Thoracic aorta (tissue), 2 donors: Measurements from ENCODE around the gene NFE2. TPM values are rescaled to one million over a fixed set of nuclear protein-coding genes. Genes with fewer than 3 reads are reported as not detected.
A peak's percentile ranks its signal among the peaks of the same experiment; 100 is the strongest.
"Not testable (repeated sequence)": the region's sequence is repeated elsewhere in the genome, so short reads cannot be mapped to it uniquely, and the experiment has no call there.

Experiments
- ATAC-seq: fragments of 150-250 bp; one replicate; pipeline ENCODE4 v1.8.0; 2017; ENCODE audit warnings: low read depth; ENCODE audit not compliant: insufficient number of reproducible peaks, low FRiP score
- DNase-seq: peaks from one replicate; pipeline ENCODE4 v3.0.0-alpha.2; 2020; ENCODE audit warnings: low spot score
- H3K27ac ChIP-seq, 2 donors: fragments of 200-600 bp; sonication (generic); 1 replicate in 1 of 2; 2 replicates in 1 of 2; pipeline ENCODE4 v1.5.1; 2016; ENCODE audit warnings: mild to moderate bottlenecking in 2 of 2, moderate library complexity in 2 of 2
- H3K27me3 ChIP-seq: fragments of 200-600 bp; sonication (generic); replicated peaks from 2 replicates; pipeline ENCODE4 v1.6.0; 2016; ENCODE audit warnings: mild to moderate bottlenecking; ENCODE audit not compliant: insufficient read depth
- H3K36me3 ChIP-seq: fragments of 200-600 bp; sonication (generic); one replicate; pipeline ENCODE4 v1.5.1; 2016
- H3K4me1 ChIP-seq, 2 donors: fragments of 200-600 bp; sonication (generic); 1 replicate in 1 of 2; 2 replicates in 1 of 2; pipeline versions ENCODE4 v1.5.1 to v1.6.0; 2016; ENCODE audit warnings: low read depth in 2 of 2, mild to moderate bottlenecking in 1 of 2; ENCODE audit not compliant: control insufficient read depth in 1 of 2
- H3K4me3 ChIP-seq: fragments of 200-600 bp; sonication (generic); 2 replicates; pipeline ENCODE4 v1.5.1; 2016; ENCODE audit warnings: mild to moderate bottlenecking
- H3K9me3 ChIP-seq: fragments of 200-600 bp; sonication (generic); 2 replicates; pipeline ENCODE4 v1.5.1; 2016
- total RNA-seq, 2 donors: library from RNA; depleted of rRNA; stranded (reverse); fragments of >200 nt; gene quantifications; one replicate each; pipeline versions ENCODE4 v1.1.0 to v1.2.3, GENCODE V29; 2016
- TF ChIP-seq, protein P1 (sequence below): fragments of 200-600 bp; sonication (generic); IDR thresholded peaks from one replicate; pipeline ENCODE4 v1.5.1; 2019; ENCODE audit warnings: antibody characterized with exemption

NFE2 gene
- total RNA-seq, 2 donors from 2014 or later = 1.8 TPM; not detected in 1

DNA sequence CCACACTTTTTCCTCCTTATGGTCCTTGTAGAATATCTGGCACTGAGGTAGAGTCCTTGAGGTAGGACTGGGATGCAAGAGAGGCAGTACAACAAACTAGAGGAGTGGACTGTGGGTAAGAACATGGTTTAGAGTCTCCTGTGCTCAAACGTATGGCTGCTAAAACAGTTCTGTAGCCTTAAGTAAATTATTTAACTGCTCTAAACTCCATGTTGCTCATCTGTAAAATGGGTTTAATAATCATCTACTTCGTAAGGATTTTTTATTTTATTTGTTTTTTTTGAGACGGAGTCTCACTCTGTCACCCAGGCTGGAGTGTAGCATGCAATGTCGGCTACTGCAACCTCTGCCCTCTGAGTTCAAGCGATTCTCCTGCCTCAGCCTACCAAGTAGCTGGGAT, 20.5 kb upstream of the NFE2 start:
- Histone ChIP-seq H3K36me3 (no peaks in the 10 kb centered on the region), H3K4me1 (peaks cover 3 to 10% of the 10 kb centered on the region in 2 donors), H3K4me3 (no peak overlapping the region), H3K27me3 (no peaks in the 10 kb centered on the region), H3K9me3 (no peaks in the 10 kb centered on the region), H3K27ac (no peak overlapping the region)
- no peak for DNase-seq
- ATAC-seq = no peak
- TF ChIP-seq, protein P1, sequence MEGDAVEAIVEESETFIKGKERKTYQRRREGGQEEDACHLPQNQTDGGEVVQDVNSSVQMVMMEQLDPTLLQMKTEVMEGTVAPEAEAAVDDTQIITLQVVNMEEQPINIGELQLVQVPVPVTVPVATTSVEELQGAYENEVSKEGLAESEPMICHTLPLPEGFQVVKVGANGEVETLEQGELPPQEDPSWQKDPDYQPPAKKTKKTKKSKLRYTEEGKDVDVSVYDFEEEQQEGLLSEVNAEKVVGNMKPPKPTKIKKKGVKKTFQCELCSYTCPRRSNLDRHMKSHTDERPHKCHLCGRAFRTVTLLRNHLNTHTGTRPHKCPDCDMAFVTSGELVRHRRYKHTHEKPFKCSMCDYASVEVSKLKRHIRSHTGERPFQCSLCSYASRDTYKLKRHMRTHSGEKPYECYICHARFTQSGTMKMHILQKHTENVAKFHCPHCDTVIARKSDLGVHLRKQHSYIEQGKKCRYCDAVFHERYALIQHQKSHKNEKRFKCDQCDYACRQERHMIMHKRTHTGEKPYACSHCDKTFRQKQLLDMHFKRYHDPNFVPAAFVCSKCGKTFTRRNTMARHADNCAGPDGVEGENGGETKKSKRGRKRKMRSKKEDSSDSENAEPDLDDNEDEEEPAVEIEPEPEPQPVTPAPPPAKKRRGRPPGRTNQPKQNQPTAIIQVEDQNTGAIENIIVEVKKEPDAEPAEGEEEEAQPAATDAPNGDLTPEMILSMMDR = no peak

DNA sequence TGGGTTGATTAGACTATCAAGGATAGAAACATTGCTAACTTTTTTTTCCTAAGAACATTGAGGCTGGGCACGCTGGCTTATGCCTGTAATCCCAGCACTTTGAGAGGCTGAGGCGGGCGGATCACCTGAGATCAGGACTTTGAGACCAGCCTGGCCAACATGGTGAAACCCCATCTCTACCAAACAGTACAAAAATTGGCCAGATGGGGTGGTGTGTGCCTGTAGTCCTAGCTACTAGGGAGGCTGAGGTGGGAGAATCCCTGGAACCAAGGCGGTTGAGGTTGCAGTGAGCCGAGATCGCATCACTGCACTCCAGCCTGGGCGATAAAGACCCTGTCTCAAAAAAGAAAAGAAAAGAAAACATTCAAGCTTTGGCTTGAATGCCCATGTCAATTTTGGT, 11.5 kb upstream of the NFE2 start:
- H3K4me3 ChIP-seq, H3K9me3 ChIP-seq, H3K36me3 ChIP-seq, H3K4me1 ChIP-seq, DNase-seq, H3K27me3 ChIP-seq, ATAC-seq, H3K27ac ChIP-seq: not testable (repeated sequence)

DNA sequence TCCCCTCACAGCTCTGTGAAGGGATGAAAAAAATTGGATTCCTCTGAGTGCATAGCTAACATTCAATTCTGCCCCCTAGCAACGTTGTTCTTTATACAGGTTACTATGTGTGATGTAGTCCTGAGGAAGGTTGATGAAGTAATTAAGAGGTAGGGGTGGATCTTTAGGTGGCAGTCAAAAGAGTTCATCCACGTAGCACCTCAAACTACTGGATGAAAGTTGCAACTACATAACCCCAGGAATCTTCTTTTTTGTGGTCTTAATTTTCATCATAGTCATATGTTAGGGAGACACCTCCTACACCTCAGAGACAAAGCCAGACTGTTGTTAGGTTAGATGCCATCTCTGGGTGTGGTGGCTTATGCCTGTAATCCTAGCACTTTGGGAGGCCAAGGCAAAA, 10.2 kb upstream of the NFE2 start:
- H3K4me3 ChIP-seq = no peak overlapping the region
- TF ChIP-seq, protein P1 = no peak
- DNase-seq (no peak), ATAC-seq (no peak)
- no peak overlapping the region for H3K27ac ChIP-seq
- H3K4me1 ChIP-seq = no peaks in the 10 kb centered on the region
- no peaks in the 10 kb centered on the region for H3K9me3 ChIP-seq
- H3K27me3 ChIP-seq = no peaks in the 10 kb centered on the region
- no peaks in the 10 kb centered on the region for H3K36me3 ChIP-seq

DNA sequence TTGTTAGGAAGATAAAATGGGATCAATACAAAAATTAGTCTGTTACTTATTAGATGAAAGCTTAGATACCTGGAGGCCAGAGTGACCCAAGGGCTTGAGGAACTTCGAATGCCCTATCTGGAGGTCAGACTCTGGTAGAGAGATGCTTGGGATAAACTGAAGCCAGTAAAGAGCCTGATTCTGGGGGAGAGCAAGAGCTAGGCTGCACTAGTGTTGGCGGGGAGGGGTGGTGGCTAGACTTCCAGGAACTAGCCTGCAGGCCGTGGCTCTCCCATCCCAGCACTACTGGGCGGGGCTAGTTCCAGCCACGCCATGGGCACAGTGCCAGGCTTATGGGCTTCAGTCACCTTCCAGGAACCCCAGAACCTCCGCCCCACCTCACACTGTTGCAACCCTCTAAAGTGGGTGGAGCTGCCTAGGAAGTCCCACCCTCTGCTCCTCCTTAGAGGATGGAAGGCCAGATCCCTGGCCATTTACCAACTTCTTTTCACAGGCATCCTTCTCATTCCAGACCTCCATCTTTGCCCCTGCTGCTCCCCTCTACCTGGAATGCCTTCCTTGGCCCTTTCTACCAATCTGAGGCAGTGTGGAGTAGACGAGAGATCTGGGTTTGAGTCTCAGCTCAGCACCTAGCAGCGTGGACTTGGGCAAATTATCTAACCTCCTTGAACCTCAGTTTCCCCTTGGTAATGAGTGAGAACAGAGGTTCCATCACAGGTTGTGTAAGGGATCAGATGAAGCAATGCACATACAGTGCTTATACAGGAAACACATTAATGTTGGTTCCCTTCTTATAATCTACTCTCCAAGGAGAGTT, 6.3 kb upstream of the NFE2 start:
- TF ChIP-seq, protein P1 = no peak
- ATAC-seq (no peak), DNase-seq (peak; percentile 29)
- Histone ChIP-seq H3K36me3 (no peaks in the 10 kb centered on the region), H3K27me3 (no peaks in the 10 kb centered on the region), H3K4me1 (no peaks in the 10 kb centered on the region), H3K27ac (no peak overlapping the region), H3K9me3 (no peaks in the 10 kb centered on the region), H3K4me3 (no peak overlapping the region)

DNA sequence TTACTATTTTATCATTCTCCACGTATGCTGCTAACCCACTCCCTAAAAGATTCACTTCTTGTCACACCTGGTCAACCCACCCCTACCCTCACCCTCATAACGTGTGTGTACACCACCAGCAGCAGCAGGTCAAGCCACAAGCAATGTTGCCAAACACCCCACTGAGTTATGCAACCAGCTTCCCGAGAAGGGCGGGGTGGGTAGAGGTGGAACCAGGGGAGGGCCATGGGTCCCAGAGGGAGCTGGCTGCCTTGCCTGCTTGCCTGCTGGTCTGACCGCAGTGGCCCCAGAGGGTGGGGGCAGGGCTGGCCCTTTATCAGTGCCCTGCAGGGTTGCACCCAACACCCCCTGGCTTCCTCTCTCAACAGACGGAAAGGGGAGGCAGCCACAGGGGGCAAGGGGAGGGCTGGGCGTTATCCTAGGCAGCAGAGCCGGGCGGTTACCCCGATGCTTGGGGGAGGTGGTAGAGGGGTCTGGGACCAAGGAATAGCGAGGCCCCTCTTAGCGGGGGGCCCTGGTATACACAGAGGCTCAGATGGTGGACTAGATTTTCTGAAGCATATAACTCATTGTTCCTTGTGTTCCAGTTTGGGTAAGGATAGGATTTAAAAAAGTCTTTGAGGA, 3.5 kb upstream of the NFE2 start:
- Histone ChIP-seq H3K27me3 (no peaks in the 10 kb centered on the region), H3K27ac (no peak overlapping the region), H3K36me3 (no peaks in the 10 kb centered on the region), H3K4me3 (peak overlapping the region; percentile 7), H3K9me3 (no peaks in the 10 kb centered on the region), H3K4me1 (peaks cover 7 to 11% of the 10 kb centered on the region in 2 donors)
- no peak for DNase-seq
- no peak for ATAC-seq
- TF ChIP-seq, protein P1 = no peak
